GM18505 (cell line): ENCODE measurements around the gene SRD5A1.

Experiments used
- ATAC-seq: cut with Tn5 transposase; IDR thresholded peaks from one replicate; pipeline ENCODE4 v1.9.1; 2021; ENCODE audit not compliant: unreplicated experiment
- POLR2A ChIP-seq: IDR thresholded peaks from 4 replicates; pipeline ENCODE4 v1.6.1; 2011; ENCODE audit warnings: borderline replicate concordance; ENCODE audit not compliant: insufficient read depth, insufficient read length; ENCODE audit errors: extremely low read depth

SRD5A1 gene

GRCh38 chr5:6632888-6633468 lies at the start of gene SRD5A1, which contains the start of gene NSUN2:
SRD5A1 (plus strand) TSS chr5:6633440; CDS start chr5:6633577, 137 bp downstream.
NSUN2 (minus strand) TSS chr5:6633044; CDS start chr5:6632979, 65 bp downstream.
- TF ChIP-seq POLR2A, result peak; percentile 87
- peak; percentile 87 for ATAC-seq

GRCh38 chr5:6584101-6584645 lies 49.1 kb upstream of the SRD5A1 start:
- no peak for ATAC-seq
- no peak for TF ChIP-seq POLR2A

GRCh38 chr5:6584727-6585126 lies 48.5 kb upstream of the SRD5A1 start:
- no peak for ATAC-seq
- no peak for TF ChIP-seq POLR2A

GRCh38 chr5:6585168-6585567 lies 48.1 kb upstream of the SRD5A1 start:
- no peak for ATAC-seq
- TF ChIP-seq POLR2A, result no peak

GRCh38 chr5:6585939-6586646 lies 47.1 kb upstream of the SRD5A1 start:
- ATAC-seq, result no peak
- no peak for TF ChIP-seq POLR2A

- TF ChIP-seq POLR2A, result no peak
- ATAC-seq, result no peak
Observed at GRCh38 chr5:6586647-6587042, 46.6 kb upstream of the SRD5A1 start.

GRCh38 chr5:6587171-6587570 lies 46.1 kb upstream of the SRD5A1 start:
- TF ChIP-seq POLR2A, result no peak

GRCh38 chr5:6590581-6590980 lies 42.7 kb upstream of the SRD5A1 start:
- ATAC-seq, result no peak
- TF ChIP-seq POLR2A, result no peak

More at GRCh38 chr5:6587171-6587570, 46.1 kb upstream of the SRD5A1 start:
- ATAC-seq, result no peak

GRCh38 chr5:6591671-6592288 lies 41.5 kb upstream of the SRD5A1 start:
- TF ChIP-seq POLR2A, result no peak
- no peak for ATAC-seq

GRCh38 chr5:6592601-6593000 lies 40.6 kb upstream of the SRD5A1 start:
- no peak for TF ChIP-seq POLR2A

GRCh38 chr5:6593148-6594016 lies 39.9 kb upstream of the SRD5A1 start:
- no peak for ATAC-seq
- no peak for TF ChIP-seq POLR2A

More at GRCh38 chr5:6592601-6593000, 40.6 kb upstream of the SRD5A1 start:
- ATAC-seq, result no peak

- no peak for TF ChIP-seq POLR2A
- ATAC-seq, result no peak
Observed at GRCh38 chr5:6594066-6594465, 39.2 kb upstream of the SRD5A1 start.

GRCh38 chr5:6595405-6595804 lies 37.8 kb upstream of the SRD5A1 start:
- TF ChIP-seq POLR2A, result no peak
- no peak for ATAC-seq
